ENCODE data around the gene RNF41. TPM values are rescaled to one million over a fixed set of nuclear protein-coding genes. Genes with fewer than 3 reads are reported as not detected.

Gene RNF41
- total RNA-seq: 10 to 100 TPM; 49.5 to 54.6 TPM
- polyA plus RNA-seq: 10 to 100 TPM; 18.1 to 40.6 TPM
- long read RNA-seq, donor 1, full-length matches to known transcripts: 13 of 13 reads
- long read RNA-seq, donor 1, partial matches to known transcripts: 0 of 13 reads
- long read RNA-seq, donor 1, other reads (novel, unspliced or antisense): 0 of 13 reads
- long read RNA-seq, donor 2, full-length matches to known transcripts: 2 of 46 reads
- long read RNA-seq, donor 2, partial matches to known transcripts: 44 of 46 reads
- long read RNA-seq, donor 2, other reads (novel, unspliced or antisense): 0 of 46 reads
- long read RNA-seq, donor 3, full-length matches to known transcripts: 9 of 9 reads
- long read RNA-seq, donor 3, partial matches to known transcripts: 0 of 9 reads
- long read RNA-seq, donor 3, other reads (novel, unspliced or antisense): 0 of 9 reads
- long read RNA-seq, donor 4, full-length matches to known transcripts: 3 of 3 reads
- long read RNA-seq, donor 4, partial matches to known transcripts: 0 of 3 reads
- long read RNA-seq, donor 4, other reads (novel, unspliced or antisense): 0 of 3 reads
- long read RNA-seq, donor 5, full-length matches to known transcripts: 6 of 45 reads
- long read RNA-seq, donor 5, partial matches to known transcripts: 29 of 45 reads
- long read RNA-seq, donor 5, other reads (novel, unspliced or antisense): 10 of 45 reads

- no peak for TF ChIP-seq CTCF (IDR thresholded peaks at IDR 0.05; ENCODE audit: control extremely low read depth, extremely low read depth)
- Histone ChIP-seq H3K4me3 (peak within 1 kb of the TSS; percentile 76), H3K9ac (ENCODE audit: insufficient read depth in 1 of 2, low read length in 2 of 2) (peak within 1 kb of the TSS; percentile 33 to 70), H3K4me1 (ENCODE audit: control insufficient read depth in 5 of 5, insufficient read depth in 5 of 5, low read length in 5 of 5) (peaks cover 4 to 31% (median 15%) of the 10 kb centered on the region in 5 donors), H3K27me3 (ENCODE audit: control insufficient read depth in 3 of 3, insufficient read depth in 3 of 3, low read length in 2 of 3) (no peaks in the 10 kb centered on the region), H3K36me3 (ENCODE audit: control insufficient read depth in 4 of 4, insufficient read depth in 4 of 4, low read length in 4 of 4) (peaks cover 0 to 3% (median 0%) of the 10 kb centered on the region in 4 donors), H3K27ac (ENCODE audit: low read depth in 1 of 2, low read length in 1 of 2) (peak within 1 kb of the TSS; percentile 91 to 98), H3K9me3 (ENCODE audit: control insufficient read depth in 4 of 4, insufficient read depth in 3 of 4, low read length in 3 of 4) (no peaks in the 10 kb centered on the region)
- DNase-seq: peak; percentile 99
- 0 to 2% methylated on average over 42 of the region's 42 CpGs for WGBS, 2 donors
- peak; percentile 80 for ATAC-seq (ENCODE audit: insufficient read depth, low FRiP score)
Measured at GRCh38 chr12:56221757-56222530, at the start of gene RNF41. Gene RNF41 (minus strand): TSS chr12:56221922. CDS start chr12:56214047, 7,875 bp downstream.

- no peak for TF ChIP-seq CTCF (IDR thresholded peaks at IDR 0.05; ENCODE audit: control extremely low read depth, extremely low read depth)
- Histone ChIP-seq H3K4me1 (ENCODE audit: control insufficient read depth in 5 of 5, insufficient read depth in 5 of 5, low read length in 5 of 5) (peaks cover 0 to 7% (median 4%) of the 10 kb centered on the region in 5 donors), H3K27me3 (ENCODE audit: control insufficient read depth in 3 of 3, insufficient read depth in 3 of 3, low read length in 2 of 3) (no peaks in the 10 kb centered on the region), H3K4me3 (no peak overlapping the region), H3K36me3 (ENCODE audit: control insufficient read depth in 4 of 4, insufficient read depth in 4 of 4, low read length in 4 of 4) (peaks cover 22 to 32% (median 28%) of the 10 kb centered on the region in 4 donors), H3K9ac (ENCODE audit: insufficient read depth in 1 of 2, low read length in 2 of 2) (no peak overlapping the region), H3K27ac (ENCODE audit: low read depth in 1 of 2, low read length in 1 of 2) (peak overlapping the region in 1 of 2 donors; percentile 95), H3K9me3 (ENCODE audit: control insufficient read depth in 4 of 4, insufficient read depth in 3 of 4, low read length in 3 of 4) (no peaks in the 10 kb centered on the region)
- ATAC-seq (ENCODE audit: insufficient read depth, low FRiP score): no peak
- 27 to 32% methylated on average over 1 of the region's 1 CpG for WGBS, 2 donors
- peak in 2 of 3 donors; percentile 28 to 33 for DNase-seq
Measured at GRCh38 chr12:56271031-56271430, 49.3 kb upstream of the RNF41 start.

- peak overlapping the region; percentile 84 to 99 for H3K27ac ChIP-seq (ENCODE audit: low read depth in 1 of 2, low read length in 1 of 2)
- ATAC-seq (ENCODE audit: insufficient read depth, low FRiP score): no peak
- WGBS, 2 donors: 31 to 41% methylated on average over 21 of the region's 21 CpGs
- H3K4me3 ChIP-seq: peak overlapping the region; percentile 83
- peaks cover 2 to 8% (median 4%) of the 10 kb centered on the region in 4 donors for H3K36me3 ChIP-seq (ENCODE audit: control insufficient read depth in 4 of 4, insufficient read depth in 4 of 4, low read length in 4 of 4)
- peak overlapping the region in 1 of 2 donors; percentile 76 for H3K9ac ChIP-seq (ENCODE audit: insufficient read depth in 1 of 2, low read length in 2 of 2)
- TF ChIP-seq CTCF (IDR thresholded peaks at IDR 0.05; ENCODE audit: control extremely low read depth, extremely low read depth): no peak
- no peaks in the 10 kb centered on the region for H3K9me3 ChIP-seq (ENCODE audit: control insufficient read depth in 4 of 4, insufficient read depth in 3 of 4, low read length in 3 of 4)
- no peaks in the 10 kb centered on the region for H3K27me3 ChIP-seq (ENCODE audit: control insufficient read depth in 3 of 3, insufficient read depth in 3 of 3, low read length in 2 of 3)
- peaks cover 0 to 7% (median 4%) of the 10 kb centered on the region in 5 donors for H3K4me1 ChIP-seq (ENCODE audit: control insufficient read depth in 5 of 5, insufficient read depth in 5 of 5, low read length in 5 of 5)
- DNase-seq: no peak
Measured at GRCh38 chr12:56267443-56268071, 45.8 kb upstream of the RNF41 start.

Data from lung (tissue), 16 donors.